Activated T-cell treated with anti-CD3 and anti-CD28 coated beads for 48 hours (primary cell): ENCODE measurements around the gene RSAD1.

Experiments
- DNase-seq: peaks from one replicate; pipeline ENCODE4 v3.0.0-alpha.2; 2020; ENCODE audit warnings: low read depth

Gene RSAD1

GRCh38 chr17:50458270-50458669 lies 20.4 kb upstream of the RSAD1 start:
- DNase-seq: no peak

GRCh38 chr17:50458701-50459676 lies 19.7 kb upstream of the RSAD1 start:
- no peak for DNase-seq

- DNase-seq: no peak
These were observed 18.9 kb upstream of the RSAD1 start for GRCh38 chr17:50459756-50460155.

- DNase-seq: no peak
These were observed 17.7 kb upstream of the RSAD1 start for GRCh38 chr17:50460831-50461526.

- no peak for DNase-seq
These were observed 17.0 kb upstream of the RSAD1 start for GRCh38 chr17:50461550-50462132.

- DNase-seq: no peak
These were observed 16.2 kb upstream of the RSAD1 start for GRCh38 chr17:50462446-50462845.

- no peak for DNase-seq
These were observed 14.5 kb upstream of the RSAD1 start for GRCh38 chr17:50464121-50464520.

- no peak for DNase-seq
These were observed 13.9 kb upstream of the RSAD1 start for GRCh38 chr17:50464736-50465135.

- DNase-seq: no peak
These were observed 13.5 kb upstream of the RSAD1 start for GRCh38 chr17:50465171-50465570.

- DNase-seq: no peak
These were observed 13.0 kb upstream of the RSAD1 start for GRCh38 chr17:50465635-50466034.

- no peak for DNase-seq
These were observed 12.1 kb upstream of the RSAD1 start for GRCh38 chr17:50466371-50467113.

GRCh38 chr17:50467114-50467854 lies 11.4 kb upstream of the RSAD1 start:
- DNase-seq: no peak

- no peak for DNase-seq
These were observed 10.8 kb upstream of the RSAD1 start for GRCh38 chr17:50467855-50468303.

GRCh38 chr17:50468304-50469207 lies 10.1 kb upstream of the RSAD1 start, which contains the start of gene CHAD:
TSS of gene CHAD (minus strand) at chr17:50468880. CDS start at chr17:50468813, 67 bp downstream.
- no peak for DNase-seq

GRCh38 chr17:50469208-50469605 lies 9.5 kb upstream of the RSAD1 start:
- no peak for DNase-seq

- no peak for DNase-seq
These were observed 8.9 kb upstream of the RSAD1 start for GRCh38 chr17:50469671-50470305.

GRCh38 chr17:50470426-50470825 lies 8.2 kb upstream of the RSAD1 start:
- no peak for DNase-seq

GRCh38 chr17:50471009-50471905 lies 7.4 kb upstream of the RSAD1 start:
- no peak for DNase-seq

GRCh38 chr17:50472286-50472685 lies 6.4 kb upstream of the RSAD1 start:
- DNase-seq: no peak
